IPS DF 19.7 (cell line): ENCODE results near the gene COL26A1.
"Not testable (repeated sequence)": the region's sequence is repeated elsewhere in the genome, so short reads cannot be mapped to it uniquely, and the experiment has no call there.

Source experiments
- DNase-seq: peaks from one replicate; pipeline ENCODE4 v3.0.0-alpha.2; 2013; ENCODE audit warnings: low read depth, low spot score

Gene COL26A1

GRCh38 chr7:101595766-101596537, 233.3 kb downstream of the COL26A1 start:
- DNase-seq = no peak

- no peak for DNase-seq
Measured at GRCh38 chr7:101596898-101597297, 234.2 kb downstream of the COL26A1 start.

GRCh38 chr7:101597941-101598340, 235.3 kb downstream of the COL26A1 start:
- no peak for DNase-seq

DNA sequence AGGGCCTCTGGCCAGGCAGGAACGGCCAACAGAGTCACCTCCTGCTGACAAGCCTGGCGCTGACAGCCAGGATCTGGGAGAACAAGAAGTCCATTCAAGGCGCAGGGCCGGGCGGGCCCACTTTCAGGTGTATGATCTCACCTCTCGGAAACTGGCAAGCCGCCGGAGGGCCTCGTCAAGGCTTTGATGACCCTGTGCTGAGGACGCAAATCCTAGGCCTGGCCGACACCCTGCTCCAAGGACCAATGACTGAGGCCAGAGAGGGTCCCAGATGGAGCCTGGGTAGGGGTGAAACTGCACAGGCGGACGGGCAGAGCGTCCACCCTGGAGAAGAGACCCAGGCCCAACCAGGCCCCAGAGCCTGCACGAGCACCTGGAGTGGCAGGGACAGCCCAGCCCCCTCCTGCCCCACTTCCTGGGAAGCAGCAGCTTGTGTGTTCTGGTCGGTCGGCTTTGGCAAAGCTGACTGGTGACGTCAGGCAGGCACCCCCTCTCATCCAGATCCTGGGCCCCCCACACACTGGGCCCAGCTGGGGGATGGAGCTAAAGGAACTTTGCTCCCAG, 235.8 kb downstream of the COL26A1 start:
- no peak for DNase-seq

DNA sequence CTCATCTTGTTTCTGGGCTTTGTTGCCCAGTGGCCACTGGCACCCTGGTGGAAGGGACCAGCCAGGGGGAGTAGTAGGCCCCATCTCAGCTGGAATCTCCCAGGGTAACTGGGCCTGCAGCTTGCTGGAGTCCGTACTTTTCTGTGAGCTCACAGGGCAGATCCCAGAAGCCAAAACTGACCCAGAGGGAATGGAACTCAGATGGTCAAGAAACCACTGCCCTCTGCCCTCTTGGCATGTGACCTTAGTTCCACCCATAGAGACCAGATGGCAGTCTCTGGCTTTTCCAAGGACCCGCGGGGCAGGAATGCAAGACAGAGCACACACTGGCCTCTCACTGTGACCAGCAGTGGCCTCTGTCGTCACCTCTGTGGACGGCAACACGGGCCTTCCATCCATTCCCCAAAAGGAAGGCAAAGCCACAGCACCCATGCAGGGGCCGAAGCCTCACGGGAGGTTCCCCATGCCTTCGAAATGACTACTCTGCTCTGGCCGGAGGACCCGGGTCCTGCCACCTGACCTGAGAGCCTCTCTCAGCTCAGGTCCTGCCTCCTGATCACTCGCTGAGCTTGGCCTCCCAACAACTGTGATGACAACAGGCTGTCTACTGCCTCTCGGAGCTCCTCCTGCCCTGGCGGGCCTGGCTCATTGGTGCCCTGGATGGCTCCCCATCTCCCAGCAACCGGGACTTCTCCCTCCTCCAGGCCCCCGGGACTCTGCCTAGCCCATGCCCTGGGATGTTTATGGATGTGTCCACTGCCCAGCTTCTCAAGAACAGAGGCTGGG, 236.5 kb downstream of the COL26A1 start:
- no peak for DNase-seq

- no peak for DNase-seq
Measured at GRCh38 chr7:101599787-101600186, 237.1 kb downstream of the COL26A1 start.

- DNase-seq = no peak
Measured at GRCh38 chr7:101602082-101602481, 239.4 kb downstream of the COL26A1 start.

GRCh38 chr7:101602484-101603241, 240.0 kb downstream of the COL26A1 start:
- DNase-seq = no peak

DNA sequence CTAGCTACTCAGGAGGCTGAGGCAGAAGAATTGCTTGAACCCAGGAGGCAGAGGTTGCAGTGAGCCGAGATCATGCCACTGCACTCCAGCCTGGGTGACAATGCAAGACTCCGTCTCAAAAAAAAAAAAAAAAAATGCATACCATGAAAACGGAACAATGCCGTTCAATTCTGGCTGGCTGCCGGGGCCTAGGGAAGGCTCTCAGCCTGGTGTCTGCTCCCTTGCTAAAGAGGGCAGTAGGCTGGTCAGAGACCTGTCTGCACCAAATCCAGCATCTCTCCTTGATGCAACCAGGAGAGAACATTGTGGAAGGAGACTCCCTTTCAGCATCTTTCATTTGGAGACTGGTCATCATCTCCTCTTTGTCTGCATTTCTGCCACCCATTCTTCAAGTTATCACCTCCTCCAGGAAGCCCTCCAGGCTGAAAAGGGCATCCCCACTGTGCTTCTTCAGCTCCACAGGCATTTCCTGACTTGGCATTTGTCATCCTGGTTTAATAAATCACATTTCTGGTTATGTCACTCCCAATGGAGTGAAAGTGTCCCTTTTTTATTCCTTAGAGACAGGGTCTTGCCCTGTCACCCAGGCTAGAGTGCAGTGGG, 241.8 kb downstream of the COL26A1 start:
- DNase-seq = no peak

GRCh38 chr7:101604934-101605332, 242.3 kb downstream of the COL26A1 start:
- not testable (repeated sequence) for DNase-seq

- no peak for DNase-seq
Measured at GRCh38 chr7:101605611-101606497, 243.2 kb downstream of the COL26A1 start.

DNA sequence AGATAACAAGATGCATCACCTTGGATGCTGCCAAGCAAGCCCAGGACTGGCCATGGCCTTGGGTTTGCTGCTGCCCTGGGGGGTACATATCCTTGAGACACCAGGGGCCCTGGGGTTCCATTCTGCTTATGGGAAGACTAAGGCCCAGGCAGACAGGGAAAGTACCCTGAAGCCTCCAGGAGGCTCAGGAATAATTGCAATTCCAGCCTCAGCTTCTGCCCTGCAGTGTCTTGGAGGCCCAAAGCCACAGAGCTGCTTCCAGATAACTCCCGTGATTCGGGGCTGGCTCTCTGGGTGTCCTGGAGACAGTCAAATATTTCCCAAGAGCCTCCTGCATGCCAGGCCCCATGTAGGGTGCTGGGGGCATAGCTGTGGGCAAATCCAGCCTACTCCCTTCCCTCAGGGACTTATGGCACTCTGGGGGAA, 243.8 kb downstream of the COL26A1 start:
- no peak for DNase-seq
